ENCODE data around the gene PHRF1. TPM values are rescaled to one million over a fixed set of nuclear protein-coding genes. Genes with fewer than 3 reads are reported as not detected.
A peak's percentile ranks its signal among the peaks of the same experiment; 100 is the strongest.

The PHRF1 gene
- total RNA-seq, 1 experiment from 2014 or later: 43.9 TPM

DNA sequence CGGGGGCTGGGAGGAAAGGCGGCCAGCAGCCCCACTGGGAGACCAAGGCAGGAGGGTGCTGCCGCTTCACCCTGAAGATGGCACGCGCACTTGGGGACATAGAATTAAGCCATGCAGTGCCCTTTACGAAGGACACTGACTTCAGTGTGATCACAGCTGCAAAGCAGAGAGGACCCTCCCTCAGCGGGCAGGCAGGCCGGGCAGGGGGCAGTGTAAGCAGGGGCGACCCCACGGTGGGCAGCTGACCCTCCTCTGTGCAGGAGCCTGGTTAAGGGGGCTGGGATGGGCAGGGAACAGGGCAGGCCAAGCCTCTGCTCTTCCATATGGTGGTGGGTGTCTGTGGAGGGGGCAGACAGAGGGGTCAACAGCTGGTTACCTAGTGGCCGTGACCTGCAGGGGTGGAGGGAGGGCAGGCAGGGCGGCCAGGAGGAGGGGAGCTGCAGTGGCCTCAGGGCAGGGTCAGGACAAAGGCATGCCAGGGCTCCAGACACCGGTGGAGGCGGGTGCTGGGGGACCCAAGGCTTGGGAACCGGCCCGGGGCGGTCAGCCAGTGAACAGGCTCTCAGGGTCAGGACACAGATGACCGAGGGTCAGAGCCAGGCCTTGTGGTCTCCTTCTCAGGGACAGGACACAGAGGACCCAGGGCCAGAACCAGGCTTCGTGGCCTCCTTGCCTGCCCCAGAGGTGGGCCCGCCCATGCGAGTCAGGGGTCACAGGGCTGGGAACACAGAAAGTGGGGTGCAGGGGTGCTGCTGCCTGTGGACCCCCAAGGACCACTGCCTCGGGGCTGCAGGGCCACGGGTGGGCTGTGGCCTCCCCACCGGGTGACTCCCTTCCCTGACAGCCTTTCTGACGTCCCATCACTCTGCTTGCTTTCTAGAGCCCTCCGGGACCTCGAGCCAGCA, 22.9 kb upstream of the PHRF1 start:
- DNase-seq: no peak
- Histone ChIP-seq H3K4me3 (ENCODE audit: low read depth, low read length) (no peak overlapping the region), H3K4me1 (peaks cover 13% of the 10 kb centered on the region), H3K27me3 (replicated peaks; ENCODE audit: control insufficient read depth, insufficient read depth, low read length) (no peaks in the 10 kb centered on the region), H3K36me3 (ENCODE audit: control insufficient read depth, insufficient read depth, low read length) (no peaks in the 10 kb centered on the region), H3K9me3 (no peaks in the 10 kb centered on the region)
- ChIA-PET POLR2A (interaction anchor here (0.5 kb wide), 1 partner anchor 117 kb away, joined by 3 read pairs; no protein-coding TSS in a partner anchor), CTCF (interaction anchor here (1.7 kb wide), 1 partner anchor 169 kb away, joined by 6 read pairs; no protein-coding TSS in a partner anchor)
- no peaks in the 10 kb centered on the region for H3K4me1 Mint-ChIP-seq (ENCODE audit: low read depth, unreplicated experiment)
- no peak overlapping the region for H3K27ac Mint-ChIP-seq (ENCODE audit: unreplicated experiment)
- H3K9me3 Mint-ChIP-seq (ENCODE audit: unreplicated experiment): no peaks in the 10 kb centered on the region
- TF ChIP-seq CTCF (IDR thresholded peaks at IDR 0.05; ENCODE audit: insufficient read depth in 1 of 2, low read depth in 1 of 2, low read length in 1 of 2, severe bottlenecking in 1 of 2, unreplicated experiment in 1 of 2): no peak
- no peak overlapping the region for H3K4me3 Mint-ChIP-seq (ENCODE audit: unreplicated experiment)
- BruUV-seq (replicated peaks): no TSS peak
- no peaks in the 10 kb centered on the region for H3K36me3 Mint-ChIP-seq (ENCODE audit: insufficient read depth, unreplicated experiment)
- intact Hi-C loops (cut with micrococcal nuclease; ENCODE audit: unreplicated experiment): loop anchor here (10.0 kb wide), 1 partner anchor 171 kb away; no protein-coding TSS in a partner anchor
- H3K27me3 Mint-ChIP-seq (ENCODE audit: insufficient read depth, unreplicated experiment): no peaks in the 10 kb centered on the region

DNA sequence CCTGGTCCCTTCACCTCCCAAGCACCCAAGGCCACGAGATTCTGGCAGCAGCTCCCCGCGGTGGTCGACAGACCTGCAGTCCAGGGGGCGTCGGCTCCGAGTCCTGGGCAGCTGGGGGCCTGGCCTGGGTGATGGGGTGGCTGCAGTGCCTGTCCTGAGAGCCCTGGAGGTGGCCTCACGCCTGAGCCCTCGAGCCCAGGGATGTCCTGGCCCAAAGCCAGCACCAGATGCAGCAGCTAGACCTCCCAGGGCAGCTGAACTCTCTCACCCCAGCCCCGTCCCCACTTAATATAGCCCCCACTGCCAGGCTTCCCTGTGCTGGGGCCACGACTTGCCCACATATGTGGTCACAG, 22.3 kb upstream of the PHRF1 start:
- intact Hi-C loops (cut with micrococcal nuclease; ENCODE audit: unreplicated experiment): loop anchor here (10.0 kb wide), 1 partner anchor 171 kb away; no protein-coding TSS in a partner anchor
- no peaks in the 10 kb centered on the region for H3K9me3 Mint-ChIP-seq (ENCODE audit: unreplicated experiment)
- ChIA-PET CTCF (interaction anchor here (1.4 to 1.7 kb wide), 2 partner anchors 22 to 168 kb away, joined by 6 read pairs; partner anchors contain the start of gene PHRF1), POLR2A (no interaction called here)
- H3K27me3 Mint-ChIP-seq (ENCODE audit: insufficient read depth, unreplicated experiment): no peaks in the 10 kb centered on the region
- H3K27ac Mint-ChIP-seq (ENCODE audit: unreplicated experiment): no peak overlapping the region
- H3K4me3 Mint-ChIP-seq (ENCODE audit: unreplicated experiment): peak overlapping the region; percentile 24
- peaks cover 13% of the 10 kb centered on the region for H3K4me1 ChIP-seq
- no peak for DNase-seq
- H3K27me3 ChIP-seq (replicated peaks; ENCODE audit: control insufficient read depth, insufficient read depth, low read length): no peaks in the 10 kb centered on the region
- H3K9me3 ChIP-seq: no peaks in the 10 kb centered on the region
- H3K4me3 ChIP-seq (ENCODE audit: low read depth, low read length): no peak overlapping the region
- no TSS peak for BruUV-seq (replicated peaks)
- no peaks in the 10 kb centered on the region for H3K36me3 ChIP-seq (ENCODE audit: control insufficient read depth, insufficient read depth, low read length)
- peaks cover 5% of the 10 kb centered on the region for H3K36me3 Mint-ChIP-seq (ENCODE audit: insufficient read depth, unreplicated experiment)
- no peak for TF ChIP-seq CTCF (IDR thresholded peaks at IDR 0.05; ENCODE audit: insufficient read depth in 1 of 2, low read depth in 1 of 2, low read length in 1 of 2, severe bottlenecking in 1 of 2, unreplicated experiment in 1 of 2)
- peaks cover 1% of the 10 kb centered on the region for H3K4me1 Mint-ChIP-seq (ENCODE audit: low read depth, unreplicated experiment)

GRCh38 chr11:554428-555226, 21.6 kb upstream of the PHRF1 start:
- DNase-seq: peak; percentile 82 to 86
- H3K4me3 ChIP-seq (ENCODE audit: low read depth, low read length): peak overlapping the region; percentile 62
- no peaks in the 10 kb centered on the region for H3K9me3 ChIP-seq
- no peaks in the 10 kb centered on the region for H3K36me3 ChIP-seq (ENCODE audit: control insufficient read depth, insufficient read depth, low read length)
- H3K4me1 ChIP-seq: peaks cover 20% of the 10 kb centered on the region
- Mint-ChIP-seq H3K4me3 (ENCODE audit: unreplicated experiment) (peak overlapping the region; percentile 56), H3K27me3 (ENCODE audit: insufficient read depth, unreplicated experiment) (no peaks in the 10 kb centered on the region), H3K27ac (ENCODE audit: unreplicated experiment) (no peak overlapping the region), H3K4me1 (ENCODE audit: low read depth, unreplicated experiment) (peaks cover 8% of the 10 kb centered on the region), H3K9me3 (ENCODE audit: unreplicated experiment) (no peaks in the 10 kb centered on the region), H3K36me3 (ENCODE audit: insufficient read depth, unreplicated experiment) (peaks cover 7% of the 10 kb centered on the region)
- BruUV-seq (replicated peaks): no TSS peak
- POLR2A ChIA-PET: interaction anchor here (0.6 to 0.8 kb wide), 3 partner anchors 21 to 132 kb away, joined by 5 to 8 read pairs (median 5); no protein-coding TSS in a partner anchor
- H3K27me3 ChIP-seq (replicated peaks; ENCODE audit: control insufficient read depth, insufficient read depth, low read length): no peaks in the 10 kb centered on the region
- CTCF ChIA-PET: interaction anchor here (0.6 to 1.7 kb wide), 8 partner anchors 21 to 205 kb away, joined by 3 to 9 read pairs (median 4); partner anchors contain the start of gene PHRF1
- intact Hi-C loops (cut with micrococcal nuclease; ENCODE audit: unreplicated experiment): loop anchor here (10.0 kb wide), 1 partner anchor 170 kb away; no protein-coding TSS in a partner anchor
- TF ChIP-seq CTCF (IDR thresholded peaks at IDR 0.05; ENCODE audit: insufficient read depth in 1 of 2, low read depth in 1 of 2, low read length in 1 of 2, severe bottlenecking in 1 of 2, unreplicated experiment in 1 of 2): peak; percentile 73 to 85

Data from Caco-2 (cell line).